HCT116 (cell line): ENCODE results near the gene ATAD3C.

Experiments used
- CEBPB ChIP-seq: IDR thresholded peaks from 2 replicates; pipeline ENCODE4 v1.6.1; 2012; ENCODE audit warnings: low read depth
- CTCF ChIP-seq, 3 experiments: fragments of 200-600 bp in 1 of 3; sonication (generic) in 1 of 3; IDR thresholded peaks in 2 of 3; conservative IDR thresholded peaks in 1 of 3; 2 replicates each; pipeline ENCODE4 v1.5.1; 2012 to 2017; ENCODE audit warnings: low read depth in 2 of 3, low read length in 2 of 3, antibody characterized with exemption in 1 of 3, borderline replicate concordance in 1 of 3, control low read depth in 1 of 3, mild to moderate bottlenecking in 1 of 3, mixed read lengths in 1 of 3, mixed run types in 1 of 3, moderate library complexity in 1 of 3; ENCODE audit not compliant: insufficient read depth in 1 of 3
- EZH2 ChIP-seq: fragments of 200-600 bp; sonication (generic); IDR thresholded peaks from 2 replicates; pipeline ENCODE4 v1.6.1; 2017; ENCODE audit warnings: antibody characterized with exemption, mixed run types
- POLR2A ChIP-seq: IDR thresholded peaks from 2 replicates; pipeline ENCODE4 v1.7.0; 2011; ENCODE audit warnings: borderline replicate concordance; ENCODE audit not compliant: insufficient read depth, insufficient read length; ENCODE audit errors: extremely low read depth
- RAD21 ChIP-seq: IDR thresholded peaks from 2 replicates; pipeline ENCODE4 v1.6.1; 2012; ENCODE audit warnings: low read depth, mild to moderate bottlenecking
- ZNF274 ChIP-seq: fragments of 200-500 bp; sonication (Bioruptor generic); IDR thresholded peaks from 2 replicates; pipeline ENCODE4 v1.6.1; 2014; ENCODE audit warnings: mild to moderate bottlenecking, low read depth, low read length, inconsistent platforms

GRCh38 chr1:1437033-1437903 is 12.2 kb upstream of the ATAD3C start:
- no peak for TF ChIP-seq CEBPB
- no peak for TF ChIP-seq RAD21
- TF ChIP-seq POLR2A: no peak
- TF ChIP-seq CTCF (IDR thresholded peaks at IDR 0.05 in 2 of 3, conservative IDR thresholded peaks at IDR 0.05 in 1 of 3; ENCODE audit: borderline replicate concordance in 1 of 3, insufficient read depth in 1 of 3, low read depth in 2 of 3, low read length in 2 of 3): no peak
- TF ChIP-seq EZH2: no peak
- TF ChIP-seq ZNF274: no peak
